Astrocyte (in vitro differentiated cells and primary cell): Measurements from ENCODE around the gene PTPA. TPM values are rescaled to one million over a fixed set of nuclear protein-coding genes. Genes with fewer than 3 reads are reported as not detected.
A peak's percentile ranks its signal among the peaks of the same experiment; 100 is the strongest.

ENCODE experiments used
- DNase-seq: peaks from one replicate; pipeline ENCODE4 v3.0.0-alpha.2; 2010; ENCODE audit warnings: low read depth
- FAIRE-seq: peaks from 2 replicates; lab custom pipeline; 2011; peaks lifted over from hg19 to GRCh38; lab: Jason Lieb, UNC
- H2AFZ ChIP-seq: 2 replicates; pipeline ENCODE4 v1.6.0; 2012; ENCODE audit warnings: low read depth, low read length, inconsistent platforms
- H3K27ac ChIP-seq: 2 replicates; pipeline ENCODE4 v1.5.1; 2011; ENCODE audit warnings: low read depth, low read length, inconsistent platforms
- H3K27me3 ChIP-seq: 2 replicates; pipeline ENCODE4 v1.6.0; 2011; ENCODE audit warnings: low read length, inconsistent platforms; ENCODE audit not compliant: insufficient read depth
- H3K36me3 ChIP-seq: 2 replicates; pipeline ENCODE4 v1.5.1; 2011; ENCODE audit warnings: low read length, inconsistent platforms; ENCODE audit not compliant: insufficient read depth
- H3K4me1 ChIP-seq: 2 replicates; pipeline ENCODE4 v1.5.1; 2011; ENCODE audit warnings: low read length, inconsistent platforms; ENCODE audit not compliant: insufficient read depth
- H3K4me2 ChIP-seq: 2 replicates; pipeline ENCODE4 v1.6.0; 2012; ENCODE audit warnings: low read length, inconsistent platforms
- H3K4me3 ChIP-seq: 2 replicates; pipeline ENCODE4 v1.5.1; 2011; ENCODE audit warnings: low read depth, mild to moderate bottlenecking, low read length, inconsistent platforms; ENCODE audit not compliant: insufficient read depth
- H3K79me2 ChIP-seq: 2 replicates; pipeline ENCODE4 v1.6.0; 2012; ENCODE audit warnings: mild to moderate bottlenecking, low read length, inconsistent platforms; ENCODE audit not compliant: insufficient read depth
- H3K9ac ChIP-seq: 2 replicates; pipeline ENCODE4 v1.6.0; 2012; ENCODE audit warnings: mild to moderate bottlenecking, low read length, inconsistent platforms
- H3K9me3 ChIP-seq: 2 replicates; pipeline ENCODE4 v1.5.1; 2012; ENCODE audit warnings: low read depth, mild to moderate bottlenecking, low read length, inconsistent platforms; ENCODE audit not compliant: insufficient read depth
- H4K20me1 ChIP-seq: 2 replicates; pipeline ENCODE4 v1.6.0; 2012; ENCODE audit warnings: low read length, inconsistent platforms; ENCODE audit not compliant: insufficient read depth
- H3K27ac Mint-ChIP-seq: one replicate; pipeline ENCODE4 v1.8.0; 2021; ENCODE audit warnings: mild to moderate bottlenecking, mixed read lengths; ENCODE audit not compliant: unreplicated experiment
- H3K27me3 Mint-ChIP-seq: one replicate; pipeline ENCODE4 v1.8.0; 2021; ENCODE audit warnings: low read depth, mixed read lengths; ENCODE audit not compliant: unreplicated experiment
- H3K36me3 Mint-ChIP-seq: one replicate; pipeline ENCODE4 v1.8.0; 2021; ENCODE audit warnings: low read depth, mixed read lengths; ENCODE audit not compliant: unreplicated experiment
- H3K4me1 Mint-ChIP-seq: one replicate; pipeline ENCODE4 v1.8.0; 2021; ENCODE audit warnings: low read depth, mixed read lengths; ENCODE audit not compliant: unreplicated experiment
- H3K4me3 Mint-ChIP-seq: one replicate; pipeline ENCODE4 v1.8.0; 2021; ENCODE audit warnings: mild to moderate bottlenecking, moderate library complexity, mixed read lengths; ENCODE audit not compliant: unreplicated experiment
- H3K9me3 Mint-ChIP-seq: one replicate; pipeline ENCODE4 v1.8.0; 2021; ENCODE audit warnings: mild to moderate bottlenecking, mixed read lengths; ENCODE audit not compliant: unreplicated experiment
- CTCF ChIP-seq: IDR thresholded peaks from 2 replicates; pipeline ENCODE4 v1.5.1; 2011; ENCODE audit warnings: low read depth, mild to moderate bottlenecking, inconsistent platforms, low read length, moderate library complexity; ENCODE audit not compliant: insufficient read depth
- EZH2 ChIP-seq: IDR thresholded peaks from 2 replicates; pipeline ENCODE4 v1.6.1; 2012; ENCODE audit warnings: mild to moderate bottlenecking, low read length, inconsistent platforms; ENCODE audit not compliant: insufficient read depth
- total RNA-seq: library from RNA; stranded (reverse); gene quantifications from 2 replicates; pipeline ENCODE4 v1.2.1, GENCODE V29; 2021

The PTPA gene
- total RNA-seq, 1 donor from 2014 or later, result 122 TPM

- Histone ChIP-seq H4K20me1 (no peaks in the 10 kb centered on the region), H3K27ac (no peak overlapping the region), H3K4me3 (no peak overlapping the region), H3K27me3 (no peaks in the 10 kb centered on the region), H2AFZ (no peak overlapping the region), H3K9ac (no peak overlapping the region), H3K36me3 (no peaks in the 10 kb centered on the region), H3K9me3 (peaks cover under 1% of the 10 kb centered on the region), H3K4me1 (no peaks in the 10 kb centered on the region), H3K79me2 (no peaks in the 10 kb centered on the region), H3K4me2 (no peak overlapping the region)
- Mint-ChIP-seq H3K27me3 (no peaks in the 10 kb centered on the region), H3K4me3 (no peak overlapping the region), H3K27ac (no peak overlapping the region), H3K36me3 (peaks cover 16% of the 10 kb centered on the region), H3K4me1 (peaks cover 3% of the 10 kb centered on the region), H3K9me3 (peaks cover 3% of the 10 kb centered on the region)
- no peak for TF ChIP-seq CTCF
- no peak for TF ChIP-seq EZH2
- DNase-seq (no peak), FAIRE-seq (no peak)
These were observed 44.9 kb downstream of the PTPA start for GRCh38 chr9:129156163-129156562.

- H3K27me3 Mint-ChIP-seq, result no peaks in the 10 kb centered on the region
- H3K79me2 ChIP-seq, result no peaks in the 10 kb centered on the region
- no peaks in the 10 kb centered on the region for H3K27me3 ChIP-seq
- H3K27ac ChIP-seq, result no peak overlapping the region
- peaks cover 19% of the 10 kb centered on the region for H3K36me3 Mint-ChIP-seq
- no peak overlapping the region for H3K9ac ChIP-seq
- no peak overlapping the region for H3K4me2 ChIP-seq
- H3K4me1 Mint-ChIP-seq, result peaks cover 7% of the 10 kb centered on the region
- peaks cover 12% of the 10 kb centered on the region for H3K9me3 Mint-ChIP-seq
- no peak overlapping the region for H3K4me3 Mint-ChIP-seq
- H2AFZ ChIP-seq, result no peak overlapping the region
- H3K9me3 ChIP-seq, result peaks cover 3% of the 10 kb centered on the region
- no peak overlapping the region for H3K4me3 ChIP-seq
- H3K27ac Mint-ChIP-seq, result peak overlapping the region; percentile 23
- H3K36me3 ChIP-seq, result no peaks in the 10 kb centered on the region
- no peaks in the 10 kb centered on the region for H4K20me1 ChIP-seq
- DNase-seq (peak; percentile 68), FAIRE-seq (no peak)
- H3K4me1 ChIP-seq, result no peaks in the 10 kb centered on the region
- no peak for TF ChIP-seq CTCF
- no peak for TF ChIP-seq EZH2
These were observed 49.7 kb downstream of the PTPA start for GRCh38 chr9:129160712-129161533.

GRCh38 chr9:129161534-129161837, 50.3 kb downstream of the PTPA start:
- peaks cover 7% of the 10 kb centered on the region for H3K4me1 Mint-ChIP-seq
- H3K36me3 Mint-ChIP-seq, result peaks cover 18% of the 10 kb centered on the region
- peak overlapping the region; percentile 23 for H3K27ac Mint-ChIP-seq
- Histone ChIP-seq H3K27ac (no peak overlapping the region), H3K27me3 (no peaks in the 10 kb centered on the region), H3K9me3 (peaks cover 3% of the 10 kb centered on the region), H3K4me1 (peaks cover 2% of the 10 kb centered on the region), H2AFZ (no peak overlapping the region), H4K20me1 (no peaks in the 10 kb centered on the region), H3K9ac (no peak overlapping the region), H3K4me3 (no peak overlapping the region), H3K4me2 (no peak overlapping the region), H3K36me3 (no peaks in the 10 kb centered on the region), H3K79me2 (no peaks in the 10 kb centered on the region)
- H3K27me3 Mint-ChIP-seq, result no peaks in the 10 kb centered on the region
- H3K4me3 Mint-ChIP-seq, result no peak overlapping the region
- DNase-seq (no peak), FAIRE-seq (no peak)
- TF ChIP-seq EZH2 (no peak), CTCF (no peak)
- peaks cover 12% of the 10 kb centered on the region for H3K9me3 Mint-ChIP-seq
